Fibroblast of villous mesenchyme (primary cell): ENCODE measurements around the gene GABBR1. TPM values are rescaled to one million over a fixed set of nuclear protein-coding genes. Genes with fewer than 3 reads are reported as not detected.
"Not testable (repeated sequence)": the region's sequence is repeated elsewhere in the genome, so short reads cannot be mapped to it uniquely, and the experiment has no call there.

Source experiments
- DNase-seq: peaks from one replicate; pipeline ENCODE4 v3.0.0-alpha.2; 2010; ENCODE audit warnings: low read depth
- H3K4me3 ChIP-seq: 2 replicates; pipeline ENCODE4 v1.5.1; 2011; ENCODE audit warnings: low read depth, mild to moderate bottlenecking, low read length
- CTCF ChIP-seq: IDR thresholded peaks from 2 replicates; pipeline ENCODE4 v1.5.1; 2012; ENCODE audit warnings: low read depth, mild to moderate bottlenecking, low read length; ENCODE audit not compliant: insufficient read depth
- total RNA-seq: library from RNA; depleted of rRNA; stranded (reverse); fragments of >200 nt; gene quantifications from 2 replicates; pipeline ENCODE4 v1.2.3, GENCODE V29; 2012

The GABBR1 gene
- total RNA-seq, 1 donor = 12.5 TPM

- no peak for DNase-seq
- H3K4me3 ChIP-seq = no peak overlapping the region
- TF ChIP-seq CTCF = no peak
Measured at GRCh38 chr6:29665942-29666825, 33.2 kb upstream of the GABBR1 start.

- TF ChIP-seq CTCF = no peak
- no peak overlapping the region for H3K4me3 ChIP-seq
- no peak for DNase-seq
Measured at GRCh38 chr6:29663300-29664042, 30.5 kb upstream of the GABBR1 start.

- DNase-seq, H3K4me3 ChIP-seq: not testable (repeated sequence)
Measured at GRCh38 chr6:29661502-29662141, 28.6 kb upstream of the GABBR1 start.

GRCh38 chr6:29661071-29661470 is 28.1 kb upstream of the GABBR1 start:
- H3K4me3 ChIP-seq = no peak overlapping the region
- no peak for TF ChIP-seq CTCF
- DNase-seq = no peak

GRCh38 chr6:29656798-29657197 is 23.8 kb upstream of the GABBR1 start, which contains the start of gene MOG:
Gene MOG (plus strand): TSS chr6:29657092. CDS start chr6:29657210, 118 bp downstream.
- no peak for TF ChIP-seq CTCF
- H3K4me3 ChIP-seq = no peak within 1 kb of the TSS
- no peak for DNase-seq

GRCh38 chr6:29656157-29656556 is 23.2 kb upstream of the GABBR1 start:
- no peak for DNase-seq
- no peak overlapping the region for H3K4me3 ChIP-seq
- TF ChIP-seq CTCF = no peak

- H3K4me3 ChIP-seq = no peak overlapping the region
- DNase-seq = no peak
- no peak for TF ChIP-seq CTCF
Measured at GRCh38 chr6:29655658-29656057, 22.7 kb upstream of the GABBR1 start.
